Lower lobe of right lung (tissue), 2 donors: ENCODE measurements around the gene ALDOA. TPM values are rescaled to one million over a fixed set of nuclear protein-coding genes. Genes with fewer than 3 reads are reported as not detected.
A peak's percentile ranks its signal among the peaks of the same experiment; 100 is the strongest.

Experiments
- ATAC-seq, 2 donors: fragments of 200-7000 bp; cut with Tn5 transposase; one replicate each; pipeline ENCODE4 v1.9.1; 2020 to 2022; ENCODE audit warnings: mild to moderate bottlenecking in 2 of 2, moderate library complexity in 2 of 2
- DNase-seq: peaks from one replicate; pipeline ENCODE4 v3.0.0-alpha.2; 2020
- H3K27ac ChIP-seq: fragments of 200-600 bp; one replicate; pipeline ENCODE4 v1.8.0; 2022
- H3K27me3 ChIP-seq: fragments of 200-600 bp; one replicate; pipeline ENCODE4 v1.8.0; 2022; ENCODE audit warnings: low read depth
- H3K36me3 ChIP-seq: fragments of 200-600 bp; one replicate; pipeline ENCODE4 v1.8.0; 2022; ENCODE audit warnings: mild to moderate bottlenecking
- H3K4me1 ChIP-seq: fragments of 200-600 bp; one replicate; pipeline ENCODE4 v1.8.0; 2022
- H3K4me3 ChIP-seq: fragments of 200-600 bp; one replicate; pipeline ENCODE4 v1.8.0; 2022; ENCODE audit warnings: mild to moderate bottlenecking
- H3K9me3 ChIP-seq: fragments of 200-600 bp; one replicate; pipeline ENCODE4 v1.8.0; 2022
- intact Hi-C: fragments of 100-400 bp; cut with DNase I; formaldehyde crosslinking; loops from one replicate; pipeline ENCODE4 v1.11.0; 2022
- total RNA-seq: library from RNA; stranded (reverse); fragmentation: NEBNext Ultra II Directional; extraction: Animal tissue kit (Norgen Biotek cat#: 25700); gene quantifications from one replicate; pipeline ENCODE4 v1.2.1, GENCODE V29; 2021
- TF ChIP-seq, protein P1 (sequence below): fragments of 200-600 bp; IDR thresholded peaks from one replicate; pipeline ENCODE4 v1.8.0; 2022; ENCODE audit warnings: antibody characterized with exemption, mild to moderate bottlenecking
- donor health status: DM: no; HTN: yes; CAD: no; lungs with severe emphysema.

Gene ALDOA
- total RNA-seq, 1 donor from 2014 or later, result 733 TPM

DNA sequence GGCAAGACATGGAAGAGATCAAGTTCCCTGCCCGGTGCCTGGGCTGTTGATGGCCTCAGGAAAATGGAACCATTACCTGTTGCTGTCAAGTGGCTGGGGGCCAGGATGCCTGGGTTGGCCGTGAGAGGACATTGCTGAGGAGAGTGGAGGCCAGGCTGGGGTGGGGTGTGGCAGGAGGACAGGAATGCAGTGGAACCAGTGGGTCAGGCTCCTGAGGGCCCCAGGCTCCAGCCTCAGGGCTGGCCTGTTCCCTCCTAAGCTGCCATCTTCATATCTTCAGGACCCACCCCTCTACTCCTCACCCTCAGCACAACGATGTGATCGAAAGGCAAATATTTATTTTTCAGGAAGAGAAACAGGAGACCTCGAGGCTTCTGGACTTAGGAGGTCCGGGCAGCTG, 38.9 kb downstream of the ALDOA start:
- Histone ChIP-seq H3K27ac (peak overlapping the region; percentile 63), H3K9me3 (no peaks in the 10 kb centered on the region), H3K4me1 (no peaks in the 10 kb centered on the region), H3K27me3 (no peaks in the 10 kb centered on the region), H3K4me3 (no peak overlapping the region), H3K36me3 (peaks cover 44% of the 10 kb centered on the region)
- ATAC-seq (peak; percentile 95 to 96), DNase-seq (peak; percentile 83)
- TF ChIP-seq, protein P1, sequence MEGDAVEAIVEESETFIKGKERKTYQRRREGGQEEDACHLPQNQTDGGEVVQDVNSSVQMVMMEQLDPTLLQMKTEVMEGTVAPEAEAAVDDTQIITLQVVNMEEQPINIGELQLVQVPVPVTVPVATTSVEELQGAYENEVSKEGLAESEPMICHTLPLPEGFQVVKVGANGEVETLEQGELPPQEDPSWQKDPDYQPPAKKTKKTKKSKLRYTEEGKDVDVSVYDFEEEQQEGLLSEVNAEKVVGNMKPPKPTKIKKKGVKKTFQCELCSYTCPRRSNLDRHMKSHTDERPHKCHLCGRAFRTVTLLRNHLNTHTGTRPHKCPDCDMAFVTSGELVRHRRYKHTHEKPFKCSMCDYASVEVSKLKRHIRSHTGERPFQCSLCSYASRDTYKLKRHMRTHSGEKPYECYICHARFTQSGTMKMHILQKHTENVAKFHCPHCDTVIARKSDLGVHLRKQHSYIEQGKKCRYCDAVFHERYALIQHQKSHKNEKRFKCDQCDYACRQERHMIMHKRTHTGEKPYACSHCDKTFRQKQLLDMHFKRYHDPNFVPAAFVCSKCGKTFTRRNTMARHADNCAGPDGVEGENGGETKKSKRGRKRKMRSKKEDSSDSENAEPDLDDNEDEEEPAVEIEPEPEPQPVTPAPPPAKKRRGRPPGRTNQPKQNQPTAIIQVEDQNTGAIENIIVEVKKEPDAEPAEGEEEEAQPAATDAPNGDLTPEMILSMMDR, result no peak
- intact Hi-C loops, result no loop called here

GRCh38 chr16:30108059-30108850, 42.7 kb downstream of the ALDOA start:
- TF ChIP-seq, protein P1, result no peak
- peaks cover 75% of the 10 kb centered on the region for H3K36me3 ChIP-seq

GRCh38 chr16:30110661-30111060, 45.1 kb downstream of the ALDOA start:
- intact Hi-C loops, result no loop called here
- Histone ChIP-seq H3K9me3 (no peaks in the 10 kb centered on the region), H3K27me3 (no peaks in the 10 kb centered on the region), H3K36me3 (peaks cover 82% of the 10 kb centered on the region), H3K4me1 (peaks cover 16% of the 10 kb centered on the region), H3K4me3 (no peak overlapping the region), H3K27ac (no peak overlapping the region)
- DNase-seq (no peak), ATAC-seq (no peak)
- TF ChIP-seq, protein P1, result no peak

More at GRCh38 chr16:30108059-30108850, 42.7 kb downstream of the ALDOA start:
- intact Hi-C loops, result no loop called here
- Histone ChIP-seq H3K9me3 (no peaks in the 10 kb centered on the region), H3K27me3 (no peaks in the 10 kb centered on the region), H3K27ac (no peak overlapping the region), H3K4me3 (no peak overlapping the region), H3K4me1 (peaks cover 5% of the 10 kb centered on the region)
- ATAC-seq (no peak), DNase-seq (no peak)

- Histone ChIP-seq H3K9me3 (no peaks in the 10 kb centered on the region), H3K27me3 (no peaks in the 10 kb centered on the region), H3K36me3 (peaks cover 86% of the 10 kb centered on the region), H3K4me3 (no peak overlapping the region), H3K27ac (no peak overlapping the region), H3K4me1 (peaks cover 16% of the 10 kb centered on the region)
- intact Hi-C loops, result no loop called here
- TF ChIP-seq, protein P1, result peak; percentile 66
- DNase-seq (peak; percentile 72), ATAC-seq (peak; percentile 51 to 55)
Measured at GRCh38 chr16:30112197-30113030, 46.9 kb downstream of the ALDOA start.

DNA sequence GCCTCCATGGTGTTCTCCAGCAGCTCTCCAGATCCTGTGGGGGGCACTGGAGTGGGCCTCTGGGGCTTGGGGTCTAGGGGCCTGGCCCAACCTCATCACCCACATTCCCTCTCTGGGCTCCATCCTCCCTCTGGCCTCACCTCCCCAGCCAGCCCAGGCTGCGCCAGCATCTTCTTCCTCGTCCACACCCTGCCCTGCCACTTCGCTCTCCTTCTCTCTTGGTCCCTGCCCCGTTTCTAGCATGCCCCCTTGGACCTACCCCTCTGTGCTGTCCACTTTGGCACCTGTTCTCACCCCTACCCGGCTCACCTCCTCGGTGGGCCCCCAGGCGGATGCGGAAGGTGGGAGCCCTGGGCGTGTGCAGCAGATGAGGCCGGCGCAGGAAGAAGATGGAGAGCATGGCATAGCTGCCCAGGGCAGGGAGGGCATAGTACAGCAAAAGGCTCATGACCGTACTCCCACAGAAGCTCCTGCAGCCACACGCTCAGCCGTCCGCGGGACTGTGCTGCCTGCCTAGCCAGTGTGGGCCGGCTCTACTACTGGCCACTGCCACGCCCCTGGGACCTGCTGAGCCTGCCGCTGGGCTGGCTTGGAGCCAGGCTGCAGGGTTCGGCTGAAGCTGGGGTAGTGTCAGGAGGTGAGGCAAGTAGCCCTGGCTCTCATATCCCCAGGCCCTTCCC, 47.6 kb downstream of the ALDOA start, which contains the start of gene GDPD3:
Gene GDPD3, minus strand, starts transcription at position 507 of the 680 bp plus-strand sequence. Its CDS starts 59 bp downstream, at position 448.
- H3K36me3 ChIP-seq, result peaks cover 86% of the 10 kb centered on the region
- no peaks in the 10 kb centered on the region for H3K27me3 ChIP-seq
- H3K27ac ChIP-seq, result peak within 1 kb of the TSS; percentile 27
- TF ChIP-seq, protein P1, result no peak
- DNase-seq, result no peak
- peaks cover 16% of the 10 kb centered on the region for H3K4me1 ChIP-seq
- no peaks in the 10 kb centered on the region for H3K9me3 ChIP-seq
- no peak within 1 kb of the TSS for H3K4me3 ChIP-seq
- peak; percentile 32 to 34 for ATAC-seq
- intact Hi-C loops, result no loop called here
